A172 (cell line): ENCODE results near the gene ALPG. TPM values are rescaled to one million over a fixed set of nuclear protein-coding genes. Genes with fewer than 3 reads are reported as not detected.
"Not testable (repeated sequence)": the region's sequence is repeated elsewhere in the genome, so short reads cannot be mapped to it uniquely, and the experiment has no call there.

Experiments
- DNase-seq: peaks from one replicate; pipeline ENCODE4 v3.0.0-alpha.2; 2015; ENCODE audit warnings: low spot score
- total RNA-seq: library from RNA; depleted of rRNA; stranded (reverse); fragments of >200 nt; shearing (Covaris generic); gene quantifications from 2 replicates; pipeline ENCODE4 v1.2.3, GENCODE V29; 2014

The ALPG gene
- total RNA-seq, 1 experiment from 2014 or later: not detected

DNA sequence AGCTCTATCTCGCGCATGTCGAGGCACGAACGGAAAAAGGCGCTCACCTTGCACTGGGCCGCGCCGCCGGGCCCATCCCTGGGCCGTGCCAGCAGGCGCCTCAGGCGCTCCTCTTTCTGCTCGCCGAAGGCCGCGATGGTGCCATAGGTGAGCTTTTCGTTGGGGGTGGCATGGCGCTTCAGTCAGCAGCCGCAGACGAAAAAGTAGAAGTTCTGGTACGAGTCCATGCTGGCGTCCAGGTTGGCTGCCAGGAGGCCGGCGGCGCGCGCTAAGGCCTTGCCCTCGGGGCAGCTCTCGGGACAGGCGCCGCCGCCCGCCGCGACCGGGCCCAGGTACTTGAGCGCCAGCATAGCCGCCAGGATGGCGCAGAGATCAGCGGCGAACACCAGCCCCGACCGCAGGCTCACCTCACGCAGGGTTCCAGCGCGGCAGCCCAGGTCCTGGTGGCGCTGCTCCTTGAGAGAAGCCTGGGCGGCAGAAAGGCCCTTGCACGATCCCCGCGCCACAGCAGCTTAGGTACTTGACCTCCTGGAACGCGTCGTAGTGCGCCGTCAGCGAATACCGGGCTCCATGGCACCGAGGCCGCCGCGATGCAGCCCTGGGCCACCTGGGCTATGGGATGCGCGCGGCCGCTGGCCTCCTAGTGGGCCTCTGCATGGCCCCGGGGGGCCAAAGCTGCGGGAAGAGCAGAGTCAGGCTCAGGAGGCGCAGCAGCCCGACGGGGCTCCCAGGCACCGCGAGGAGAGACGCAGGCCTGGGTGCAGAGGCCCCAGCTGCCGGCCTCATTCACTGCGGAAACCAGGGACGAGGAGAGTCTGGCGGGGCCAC is 12.8 kb downstream of the ALPG start:
- DNase-seq: no peak

DNA sequence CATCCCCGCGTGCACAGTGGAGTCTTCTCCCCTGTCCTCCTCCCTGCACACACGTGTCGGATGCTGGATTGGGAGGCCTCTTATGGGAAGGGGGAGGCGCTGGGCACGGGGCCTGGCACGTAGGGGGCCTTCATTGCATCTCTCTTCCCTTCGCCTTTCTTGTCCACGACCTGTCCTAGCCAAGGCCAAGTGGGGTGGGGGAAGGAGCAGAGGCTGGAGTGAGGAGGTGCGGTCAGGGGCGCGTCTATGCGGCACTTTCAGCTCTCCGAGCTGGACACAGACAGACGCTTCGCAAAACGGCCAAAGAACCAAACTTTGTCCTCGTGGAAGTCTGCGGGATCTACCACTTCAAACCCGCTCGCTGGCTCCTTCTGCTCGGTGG is 13.4 kb downstream of the ALPG start:
- DNase-seq: no peak

DNA sequence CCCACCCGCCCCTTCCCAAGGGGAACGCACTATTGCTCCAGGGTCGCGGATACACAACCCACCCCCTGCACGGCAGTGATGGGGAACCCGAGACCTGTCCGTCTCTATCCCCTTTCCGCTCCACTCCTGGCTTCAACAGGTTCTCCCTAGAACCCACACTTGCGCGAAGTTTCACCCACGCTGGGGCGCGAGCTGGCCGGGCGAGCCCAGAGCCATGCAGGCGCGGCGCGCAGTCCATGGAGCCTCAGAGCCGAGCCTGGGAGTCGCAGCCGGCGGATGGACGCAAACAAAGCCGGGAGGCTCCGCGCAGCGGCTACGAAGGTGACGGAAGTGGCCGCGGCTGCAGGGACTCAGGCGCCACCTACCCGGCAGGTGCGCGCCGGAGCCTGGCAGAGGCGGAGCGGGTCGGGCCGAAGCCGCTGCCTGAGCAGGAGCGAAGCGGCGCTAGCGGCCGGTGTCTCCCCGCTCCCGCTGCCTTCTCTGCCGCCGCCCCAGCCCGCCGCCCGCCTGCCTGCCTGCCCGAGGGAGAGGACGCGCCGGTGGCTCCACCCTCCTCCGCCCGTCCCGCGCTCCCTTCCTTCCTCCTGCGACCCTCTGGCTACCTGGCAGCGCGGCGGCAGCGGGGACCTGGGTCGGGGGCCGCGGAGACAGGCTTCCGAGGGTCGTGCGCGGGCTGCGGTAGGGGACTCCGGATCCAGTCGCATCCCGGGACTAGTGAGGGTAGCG is 14.0 kb downstream of the ALPG start:
- no peak for DNase-seq

DNA sequence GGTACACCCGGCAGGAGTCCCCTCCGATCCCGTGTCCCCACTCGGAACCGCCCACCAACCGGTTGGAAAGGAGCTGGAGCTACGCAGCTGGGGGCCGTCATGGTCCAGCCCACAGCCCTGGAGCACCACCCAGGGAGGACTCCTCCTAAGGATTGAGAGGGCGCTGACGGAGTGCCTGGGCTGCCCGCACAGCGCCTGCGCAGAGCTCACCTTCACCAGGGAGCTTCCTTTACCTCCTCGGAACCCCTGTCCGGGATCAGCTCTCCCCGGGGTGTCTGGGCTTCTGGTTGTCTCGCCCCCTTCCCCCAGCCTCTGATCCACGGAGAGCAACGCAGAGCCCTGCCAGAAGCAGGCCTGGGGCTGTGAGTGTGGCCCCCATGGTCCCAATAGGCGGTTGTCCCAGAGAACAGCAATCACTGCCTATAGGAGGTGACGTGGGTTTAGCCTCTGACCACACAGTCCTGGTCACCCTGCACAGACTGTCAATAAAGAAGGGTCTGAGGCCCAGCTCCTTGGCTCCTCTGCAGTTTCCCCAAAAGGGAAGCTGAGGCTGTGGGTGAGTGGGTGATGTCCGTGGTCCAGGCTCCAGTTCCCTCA is 14.6 kb downstream of the ALPG start:
- DNase-seq: no peak

DNA sequence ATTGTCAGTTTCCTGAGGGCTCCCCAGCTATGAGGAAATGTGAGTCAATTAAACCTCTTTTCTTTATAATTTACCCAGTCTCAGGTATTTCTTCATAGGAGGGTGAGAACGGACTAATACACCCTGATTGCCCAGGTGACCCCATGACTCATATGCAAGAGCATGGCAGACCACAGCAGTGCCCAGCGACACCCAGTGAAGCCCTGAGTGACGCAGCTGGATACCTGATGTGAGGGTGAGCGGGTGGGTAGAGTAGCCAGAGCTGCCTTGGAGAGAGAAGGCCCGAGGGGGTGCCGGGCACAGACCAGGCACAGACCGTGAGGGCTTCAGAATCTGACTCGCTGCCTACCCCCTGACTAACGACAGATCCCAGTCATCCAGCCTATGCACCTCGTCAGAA is 15.4 kb downstream of the ALPG start:
- DNase-seq: no peak

DNA sequence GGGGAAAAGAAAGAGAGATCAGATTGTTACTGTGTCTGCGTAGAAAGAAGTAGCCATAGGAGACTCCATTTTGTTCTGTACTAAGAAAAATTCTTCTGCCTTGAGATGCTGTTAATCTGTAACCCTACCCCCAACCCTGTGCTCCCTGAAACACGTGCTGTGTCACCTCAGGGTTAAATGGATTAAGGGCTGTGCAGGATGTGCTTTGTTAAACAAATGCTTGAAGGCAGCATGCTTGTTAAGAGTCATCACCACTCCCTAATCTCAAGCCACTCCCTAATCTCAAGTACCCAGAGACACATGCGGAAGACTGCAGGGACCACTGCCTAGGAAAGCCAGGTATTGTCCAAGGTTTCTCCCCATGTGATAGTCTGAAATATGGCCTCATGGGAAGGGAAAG is 16.4 kb downstream of the ALPG start:
- not testable (repeated sequence) for DNase-seq

DNA sequence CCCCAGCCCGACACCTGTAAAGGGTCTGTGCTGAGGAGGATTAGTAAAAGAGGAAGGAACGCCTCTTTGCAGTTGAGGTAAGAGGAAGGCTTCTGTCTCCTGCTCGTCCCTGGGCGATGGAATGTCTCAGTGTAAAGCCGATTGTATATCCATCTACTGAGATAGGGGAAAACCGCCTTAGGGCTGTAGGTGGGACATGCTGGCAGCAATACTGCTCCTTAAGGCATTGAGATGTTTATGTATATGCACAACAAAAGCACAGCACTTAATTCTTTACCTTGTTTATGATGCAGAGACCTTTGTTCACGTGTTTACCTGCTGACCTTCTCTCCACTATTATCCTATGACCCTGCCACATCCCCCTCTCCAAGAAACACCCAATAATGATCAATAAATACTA is 16.8 kb downstream of the ALPG start:
- not testable (repeated sequence) for DNase-seq

DNA sequence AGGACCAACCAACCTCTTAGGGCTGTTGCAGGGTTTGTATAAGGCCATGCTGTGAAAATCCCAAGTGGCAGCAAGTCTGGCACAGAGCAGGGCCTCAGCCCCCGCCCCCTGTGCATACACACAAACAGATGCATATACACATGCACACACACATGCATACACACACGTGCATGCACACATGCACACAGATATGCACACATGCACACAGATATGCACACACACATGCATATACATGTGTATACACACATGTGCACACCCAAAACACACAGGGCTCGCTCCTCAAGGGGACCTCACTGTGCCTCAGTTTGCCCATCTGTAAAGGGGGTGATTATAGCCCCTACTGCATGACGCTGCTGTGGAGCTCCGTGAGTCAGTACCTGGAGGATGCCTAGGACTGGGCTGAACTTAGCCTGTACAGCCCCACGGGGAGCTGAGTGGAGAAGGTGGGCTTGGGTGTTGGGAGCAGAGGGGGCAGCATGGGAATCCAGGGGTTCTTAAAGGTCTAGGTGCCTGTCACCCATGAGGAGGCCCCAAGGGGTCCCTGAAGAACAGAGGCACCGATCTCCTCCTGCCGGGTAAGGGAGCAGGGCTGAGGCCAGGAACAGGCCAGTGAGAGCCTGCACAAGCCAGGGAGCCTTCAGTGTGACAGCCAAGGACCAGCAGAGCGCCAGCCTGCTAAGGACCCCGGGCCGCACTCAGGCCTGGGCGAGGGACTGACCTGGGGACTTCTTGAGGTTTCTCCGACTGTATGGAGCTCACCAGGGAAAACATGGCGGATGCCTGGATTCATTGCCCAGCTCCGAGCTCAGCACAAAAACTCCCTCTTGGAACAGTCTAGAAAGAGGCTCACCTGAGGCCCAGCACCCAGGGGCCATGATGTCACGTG is 25.3 kb downstream of the ALPG start:
- DNase-seq: no peak

DNA sequence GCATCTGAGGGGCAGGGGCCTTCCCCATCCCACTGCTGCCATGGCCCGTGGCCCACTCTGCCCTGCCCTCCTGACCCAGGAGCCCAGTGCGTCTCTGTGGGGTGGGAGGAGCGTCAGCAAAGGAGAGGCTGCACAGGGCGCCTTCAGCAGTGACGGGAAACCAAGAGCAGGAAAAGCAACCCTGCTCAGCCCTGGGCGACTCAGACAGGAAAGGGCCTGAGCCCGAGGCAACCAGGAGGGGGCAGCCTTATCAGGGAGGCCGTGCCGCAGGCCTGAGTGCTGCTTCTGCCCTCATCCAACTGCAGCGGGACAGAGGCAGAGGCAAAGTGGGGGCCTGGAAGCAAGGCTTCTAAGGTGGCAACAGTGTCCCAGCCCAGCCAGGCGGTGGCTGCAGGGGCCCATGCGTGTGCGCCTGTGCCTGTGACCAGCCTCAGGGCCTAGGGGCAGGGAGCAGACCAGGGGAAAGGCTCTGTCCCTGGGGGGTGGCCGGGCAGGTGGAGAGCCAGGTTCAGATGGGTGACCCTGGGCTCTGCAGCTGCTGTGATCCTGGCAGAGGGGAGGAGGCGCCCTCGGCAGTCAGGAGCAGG is 26.0 kb downstream of the ALPG start:
- no peak for DNase-seq

DNA sequence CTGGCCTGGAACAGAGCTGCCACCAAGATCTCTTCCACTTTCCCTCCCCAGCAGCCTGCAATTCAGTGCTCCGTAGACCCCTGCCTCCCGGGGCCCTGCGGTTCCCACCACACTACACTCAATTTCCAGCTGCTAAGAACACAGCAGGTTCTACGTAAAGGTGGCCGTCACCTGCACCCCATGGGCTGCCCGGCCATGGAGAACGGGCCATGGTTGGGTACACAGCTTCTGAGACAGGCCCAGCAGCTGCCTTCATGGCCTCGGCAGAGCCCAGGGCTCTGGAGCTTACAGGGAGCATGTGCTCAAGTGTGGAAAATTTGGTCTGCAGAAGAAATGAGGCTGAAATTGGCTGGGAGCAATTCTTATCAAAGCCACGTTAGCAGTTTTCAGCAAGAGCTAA is 27.0 kb downstream of the ALPG start:
- not testable (repeated sequence) for DNase-seq

DNA sequence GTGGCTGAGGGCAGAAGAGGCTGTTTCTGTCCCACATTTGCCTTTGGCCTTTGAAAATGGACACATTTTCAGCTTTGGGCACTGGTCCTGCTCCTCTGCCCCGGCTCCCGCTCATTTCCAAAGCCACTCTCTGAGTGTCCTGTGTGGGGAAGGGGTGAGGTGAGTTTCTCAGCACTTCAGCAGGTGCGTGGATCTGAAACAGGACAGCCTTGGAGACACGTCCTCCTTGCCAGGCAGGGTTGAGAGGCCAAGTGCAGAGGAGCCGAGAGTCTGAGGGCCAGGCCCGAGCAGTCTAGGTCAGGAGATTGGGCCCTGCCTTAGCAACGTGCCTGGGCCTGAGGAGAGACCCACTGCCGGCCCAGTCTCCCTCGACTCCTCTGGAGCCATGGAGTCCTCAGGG is 27.4 kb downstream of the ALPG start:
- DNase-seq: no peak

DNA sequence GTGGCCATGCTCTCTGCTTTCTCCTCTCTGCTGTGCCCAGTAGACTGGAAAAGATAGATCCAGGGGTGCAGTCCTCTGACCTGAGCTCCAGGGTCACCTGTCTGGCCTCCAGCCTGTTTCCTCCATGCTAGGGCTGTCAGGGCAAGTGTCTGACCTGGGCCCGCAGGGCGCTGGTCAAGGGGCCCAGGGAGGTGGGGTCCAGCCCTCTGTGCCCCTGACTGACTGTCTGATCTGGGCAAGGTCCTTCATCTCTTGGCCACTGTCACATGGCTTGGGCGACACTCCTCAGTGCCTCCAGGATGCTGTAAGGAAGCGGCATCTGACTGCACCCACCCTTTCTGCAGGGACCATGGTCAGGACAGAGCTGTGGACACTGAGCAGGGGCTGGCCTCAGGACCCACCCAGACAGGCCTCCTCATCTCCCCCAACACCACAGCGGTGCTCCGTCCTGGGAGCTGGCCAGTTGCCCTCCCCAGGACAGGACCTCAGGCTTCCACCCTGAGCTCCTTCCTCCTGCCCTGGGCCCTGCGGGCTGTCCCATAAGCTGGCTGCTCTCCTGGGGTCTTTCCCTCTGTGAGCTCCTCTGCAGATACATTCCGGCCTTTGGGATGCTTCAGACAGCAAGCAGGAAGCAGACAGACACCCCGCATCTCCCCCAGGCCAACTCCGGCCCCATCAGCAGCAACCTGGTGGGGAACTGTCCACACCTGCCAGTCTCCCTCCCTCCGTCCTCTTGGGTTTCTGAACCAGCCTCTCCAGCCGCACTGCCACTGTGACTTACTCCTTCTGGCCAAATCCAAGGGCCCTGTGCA is 28.1 kb downstream of the ALPG start:
- DNase-seq: no peak

DNA sequence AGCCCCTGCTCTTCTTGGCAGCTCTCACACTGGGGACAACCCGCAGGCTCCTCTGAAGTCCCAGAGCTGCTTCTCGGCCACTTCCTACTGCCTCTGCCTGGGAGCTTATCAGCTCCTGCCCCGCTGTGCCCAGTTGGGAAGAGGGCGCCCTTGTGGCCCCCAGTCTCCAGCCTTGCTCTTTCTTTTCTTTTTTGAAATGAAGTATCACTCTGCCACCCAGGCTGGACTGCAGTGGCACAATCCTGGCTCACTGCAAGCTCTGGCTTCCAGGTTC is 28.7 kb downstream of the ALPG start:
- DNase-seq: no peak

DNA sequence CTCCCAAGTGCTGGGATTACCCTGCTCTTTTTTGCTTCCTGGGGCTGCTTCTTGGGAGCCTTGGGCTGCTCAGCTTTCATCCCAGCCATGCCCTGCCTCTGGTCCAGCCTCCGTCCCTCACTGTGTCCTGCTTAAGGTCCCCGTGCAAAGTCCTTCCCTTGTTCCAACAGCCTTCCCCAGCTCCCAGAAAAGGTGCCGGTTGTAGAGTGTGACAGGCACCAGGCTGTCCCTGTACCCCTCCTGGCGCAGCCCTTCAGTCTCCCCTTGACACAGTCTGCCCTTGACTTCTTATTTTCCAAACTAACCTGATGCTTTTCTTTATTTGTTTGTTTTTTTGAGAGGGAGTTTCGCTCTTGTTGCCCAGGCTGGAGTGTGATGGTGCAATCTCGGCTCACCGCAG is 29.2 kb downstream of the ALPG start:
- DNase-seq: no peak

DNA sequence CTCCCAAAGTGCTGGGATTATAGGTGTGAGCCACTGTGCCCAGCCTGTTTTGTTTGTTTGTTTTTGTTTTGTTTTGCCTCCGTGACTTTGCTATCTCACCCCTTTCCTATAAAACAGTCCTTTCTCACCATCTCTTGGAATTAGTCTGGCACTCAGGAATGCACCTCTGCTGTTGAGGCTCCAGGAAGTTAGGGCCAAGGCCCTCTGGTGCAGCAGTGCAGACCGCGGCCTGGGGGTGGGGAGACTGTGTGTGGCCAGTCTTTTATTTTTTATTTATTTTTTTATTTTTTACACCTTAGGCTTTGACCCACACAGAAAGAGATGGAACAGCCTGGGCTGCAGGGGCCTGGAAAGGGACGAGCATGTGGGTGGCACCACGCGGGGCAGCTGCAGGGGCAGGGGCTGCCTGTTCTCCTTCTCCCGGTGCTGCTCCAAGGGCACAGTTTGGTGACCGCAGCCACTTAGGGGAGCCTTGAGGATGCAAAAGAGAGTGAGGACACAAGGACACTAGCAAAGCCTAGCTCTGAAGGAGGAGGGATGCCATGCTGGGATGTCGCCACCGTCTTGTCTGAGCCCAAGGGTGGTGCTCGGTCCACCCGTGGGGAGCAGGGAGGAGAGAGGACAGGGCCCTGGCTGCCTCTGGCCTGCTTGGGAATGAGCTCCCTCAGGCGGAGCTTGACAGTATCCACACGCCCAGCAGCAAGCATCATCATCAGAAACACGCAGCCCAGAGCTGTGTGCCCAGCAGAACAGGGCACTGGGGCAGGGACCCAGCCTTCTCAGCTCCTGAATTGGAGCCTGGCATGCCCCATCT is 29.9 kb downstream of the ALPG start:
- no peak for DNase-seq

DNA sequence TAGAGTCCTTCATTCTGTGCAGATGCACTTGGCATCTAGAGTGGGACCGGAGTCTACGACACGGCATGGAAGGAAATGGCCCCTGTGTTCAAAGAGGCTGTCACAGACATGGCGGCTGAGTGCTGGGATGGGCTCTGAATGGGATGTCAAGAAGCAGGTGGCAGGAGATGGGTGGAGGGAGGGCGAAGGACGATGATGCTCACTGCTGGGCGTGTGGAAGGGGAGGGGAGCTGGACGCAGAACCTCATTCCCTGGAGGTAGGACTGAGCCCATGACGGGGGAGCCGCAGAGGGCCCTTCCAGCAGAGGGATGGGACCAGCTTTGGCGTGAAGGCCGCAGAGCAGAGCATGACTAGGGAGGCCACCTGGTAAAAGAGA is 30.5 kb downstream of the ALPG start:
- no peak for DNase-seq

DNA sequence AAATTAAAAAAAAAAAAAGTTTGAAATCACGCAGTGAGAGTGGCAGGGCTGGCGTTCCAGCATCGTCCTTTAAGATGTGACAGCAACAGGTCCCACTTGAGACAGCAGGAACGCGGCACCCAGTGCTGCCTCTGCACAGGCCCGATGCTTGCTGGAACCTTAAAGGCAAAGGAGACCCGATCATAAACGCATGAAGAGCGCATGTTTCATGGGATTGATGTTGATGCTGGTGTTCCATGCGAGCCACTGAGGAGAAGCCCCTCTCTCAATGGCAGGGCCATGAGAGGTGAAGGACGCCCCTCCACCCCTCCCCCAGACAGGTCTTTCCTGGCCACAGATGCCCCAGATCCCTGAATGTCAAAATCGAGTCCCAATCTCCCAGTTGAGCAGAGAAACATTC is 31.4 kb downstream of the ALPG start:
- DNase-seq: no peak

DNA sequence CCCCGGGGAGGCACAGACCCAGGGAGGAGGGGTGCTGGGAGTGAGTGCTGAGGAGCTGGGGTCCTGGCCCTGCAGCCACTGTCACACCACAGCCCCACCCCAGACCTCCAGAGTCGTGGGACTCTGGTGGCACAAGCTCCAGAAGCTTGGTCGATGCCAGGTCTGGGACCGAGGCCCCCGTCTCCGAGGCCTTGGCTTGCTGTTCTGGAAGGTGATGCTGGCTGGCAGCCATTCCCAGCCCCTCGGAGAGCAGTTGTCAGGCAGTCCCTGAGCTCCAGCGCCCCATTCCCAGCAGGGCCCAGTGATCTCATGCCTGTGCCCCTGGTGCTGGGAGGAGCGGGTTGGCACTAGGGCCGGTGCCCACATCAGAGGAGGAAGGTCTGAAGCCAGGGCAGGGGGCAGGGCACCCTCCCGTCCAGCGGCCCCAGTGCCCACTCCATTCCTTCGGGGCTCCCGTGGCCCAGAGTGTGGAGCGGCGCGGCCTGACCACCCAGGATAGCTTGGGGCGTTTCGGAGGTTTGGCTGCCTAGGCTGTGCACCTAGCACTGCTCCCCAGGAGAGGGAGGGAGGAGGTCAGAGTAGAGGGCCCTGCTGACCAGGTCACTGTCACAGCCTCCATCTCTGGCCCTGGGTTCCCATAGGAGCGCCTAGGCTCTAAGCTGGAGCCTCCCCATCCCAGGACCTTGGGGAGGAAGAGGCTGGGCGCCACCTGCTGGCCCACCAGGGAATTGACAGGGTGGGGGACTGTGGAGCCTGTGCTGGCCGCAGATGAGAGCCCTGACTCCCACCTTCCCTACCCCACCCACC is 32.5 kb downstream of the ALPG start:
- peak; percentile 27 for DNase-seq

DNA sequence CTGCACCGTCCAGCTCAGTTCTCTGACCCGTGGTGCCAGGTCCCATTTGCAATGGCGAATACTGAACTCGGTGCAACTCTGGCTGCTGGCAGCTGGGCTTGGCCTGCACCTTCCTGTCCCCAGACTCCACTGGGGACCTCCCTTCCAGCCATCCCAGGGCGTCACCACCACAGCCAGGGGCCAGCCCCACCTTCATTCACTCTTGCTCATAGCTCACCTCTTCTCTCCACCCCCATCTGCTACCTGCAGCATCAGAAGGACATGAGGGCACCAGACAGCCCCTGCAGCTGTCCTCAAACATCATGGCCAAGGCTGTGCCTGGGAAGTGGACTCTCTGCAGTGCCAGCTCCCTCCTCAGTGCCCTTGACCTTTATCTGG is 33.1 kb downstream of the ALPG start:
- DNase-seq: no peak
